ENCODE data around the gene MBNL1. TPM values are rescaled to one million over a fixed set of nuclear protein-coding genes. Genes with fewer than 3 reads are reported as not detected.
"Not testable (repeated sequence)": the region's sequence is repeated elsewhere in the genome, so short reads cannot be mapped to it uniquely, and the experiment has no call there.

The MBNL1 gene
- total RNA-seq, 1 donor, result 712 TPM

DNA sequence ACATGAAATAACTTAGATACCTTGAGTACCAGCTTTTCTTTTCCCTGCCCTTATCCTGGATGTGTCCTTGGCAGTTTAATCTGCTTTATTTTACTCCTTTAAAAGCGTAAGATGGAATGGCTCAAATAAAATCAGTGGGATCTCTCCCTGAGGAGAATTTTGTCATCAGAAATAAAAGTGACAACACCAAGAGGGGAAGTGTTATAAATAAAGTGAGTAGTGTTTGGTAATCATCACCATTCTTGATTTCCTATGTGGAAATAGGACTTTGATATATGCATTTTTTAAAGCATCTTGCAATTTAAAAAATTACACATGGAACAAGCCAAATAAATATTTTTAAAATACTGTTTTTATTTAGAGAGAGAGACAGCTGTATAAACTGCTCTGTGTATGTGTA is 76.5 kb downstream of the MBNL1 start:
- DNase-seq (ENCODE audit: low read depth in 2 of 3, low spot score in 2 of 3), result no peak

- no peak for DNase-seq (ENCODE audit: low read depth in 2 of 3, low spot score in 2 of 3)
Observed at GRCh38 chr3:152346058-152346457, 77.3 kb downstream of the MBNL1 start.

GRCh38 chr3:152346740-152347139 is 78.0 kb downstream of the MBNL1 start:
- no peak for DNase-seq (ENCODE audit: low read depth in 2 of 3, low spot score in 2 of 3)

- no peak for DNase-seq (ENCODE audit: low read depth in 2 of 3, low spot score in 2 of 3)
Observed at GRCh38 chr3:152348436-152349177, 79.9 kb downstream of the MBNL1 start.

DNA sequence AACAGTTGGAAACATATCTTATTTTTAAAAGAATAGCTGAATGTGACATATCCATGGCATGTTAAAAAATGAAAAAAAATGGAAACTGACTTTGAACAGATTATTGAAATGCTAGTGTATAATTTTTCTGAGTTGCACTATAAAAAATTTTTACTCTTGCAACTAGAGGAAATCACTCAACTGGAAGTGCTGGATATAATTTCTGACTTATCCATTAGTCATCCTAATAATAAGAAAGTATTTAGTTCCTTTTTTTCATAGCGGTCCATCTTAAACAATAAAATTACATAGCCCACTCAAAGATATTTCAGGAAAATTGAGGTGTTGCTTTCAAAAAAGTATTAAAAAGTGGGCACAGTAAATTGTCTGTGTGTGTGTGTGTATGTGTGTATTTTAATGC is 80.7 kb downstream of the MBNL1 start:
- no peak for DNase-seq (ENCODE audit: low read depth in 2 of 3, low spot score in 2 of 3)

DNA sequence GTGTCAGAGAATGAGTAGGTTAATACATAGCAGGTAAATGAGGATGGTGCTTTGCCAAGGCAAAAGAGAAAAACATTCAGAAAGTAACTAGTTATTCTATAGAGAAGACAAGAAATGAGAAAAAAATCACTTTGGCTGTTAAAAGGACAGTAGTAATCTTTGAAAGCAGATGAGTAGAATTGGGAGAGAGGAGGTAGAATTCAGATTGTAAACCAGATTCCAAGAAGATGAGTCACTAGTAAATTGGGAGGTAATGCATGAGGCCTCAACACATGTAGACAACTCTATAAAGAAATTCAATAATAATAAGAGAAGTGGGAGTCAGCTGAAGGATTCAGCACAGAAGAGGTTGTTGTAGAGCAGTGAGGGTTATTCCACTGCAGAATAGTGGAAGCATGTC is 81.4 kb downstream of the MBNL1 start:
- no peak for DNase-seq (ENCODE audit: low read depth in 2 of 3, low spot score in 2 of 3)

GRCh38 chr3:152350776-152351175 is 82.0 kb downstream of the MBNL1 start:
- DNase-seq (ENCODE audit: low read depth in 2 of 3, low spot score in 2 of 3), result no peak

DNA sequence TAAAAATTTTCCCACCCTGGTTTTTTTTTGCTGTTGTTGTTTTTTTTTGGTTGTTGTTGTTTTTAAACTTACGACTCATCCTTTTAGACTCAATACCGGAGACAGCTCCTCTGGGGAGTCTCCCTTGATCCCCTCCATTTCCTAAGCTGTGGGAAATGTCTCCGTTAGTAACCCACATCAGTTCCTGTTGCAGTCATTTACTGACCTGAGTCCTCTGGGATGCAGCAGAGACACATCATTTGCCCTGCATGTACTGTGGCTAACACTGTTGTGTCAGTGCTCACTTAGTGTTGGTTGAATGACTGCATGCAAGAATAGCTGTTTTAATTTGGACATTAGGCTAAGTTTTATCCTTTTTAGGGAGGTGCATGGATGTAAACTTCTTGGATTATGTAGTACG is 83.8 kb downstream of the MBNL1 start:
- DNase-seq (ENCODE audit: low read depth in 2 of 3, low spot score in 2 of 3), result no peak

GRCh38 chr3:152353578-152353977 is 84.8 kb downstream of the MBNL1 start:
- DNase-seq (ENCODE audit: low read depth in 2 of 3, low spot score in 2 of 3), result no peak

DNA sequence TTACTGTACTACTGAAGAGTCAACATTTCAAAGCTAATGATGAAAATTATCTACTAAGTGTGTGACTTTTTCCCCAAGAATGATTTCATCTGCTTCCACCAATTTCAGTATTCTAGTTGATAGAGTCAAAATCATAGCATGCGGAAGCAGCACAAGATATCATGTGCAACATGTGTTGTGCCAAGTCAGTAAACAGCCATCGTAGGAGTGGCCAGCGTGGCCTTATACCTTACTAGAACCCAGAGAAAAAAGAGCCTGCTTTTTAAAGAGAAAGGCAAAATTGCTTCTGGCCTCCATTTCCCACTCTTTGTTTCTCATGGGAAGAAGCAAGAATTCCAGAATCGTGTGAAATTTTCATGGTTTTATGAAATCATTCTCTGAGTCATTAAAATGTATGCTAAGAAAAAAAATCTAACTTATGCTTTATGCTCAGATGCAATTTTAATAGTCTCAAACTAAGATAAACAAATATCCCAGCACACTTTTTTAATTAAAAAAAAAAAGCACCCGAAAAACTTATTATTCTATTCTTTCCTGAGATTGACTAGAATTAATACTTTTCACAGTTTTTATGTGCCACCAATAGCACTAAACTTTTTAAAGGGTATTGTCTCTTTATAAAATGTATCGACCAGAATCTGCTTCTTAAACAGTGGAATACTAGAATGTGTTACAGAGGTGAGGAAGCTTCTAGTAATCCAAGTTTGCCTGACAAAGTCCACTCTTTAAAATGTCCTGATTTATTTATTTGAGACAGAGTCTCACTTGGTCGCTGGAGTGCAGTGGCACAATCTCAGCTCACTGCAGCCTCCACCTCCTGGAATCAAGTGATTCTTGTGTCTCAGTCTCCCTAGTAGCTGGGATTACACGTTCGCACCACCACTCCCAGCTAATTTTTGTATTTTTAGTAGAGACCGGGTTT is 87.3 kb downstream of the MBNL1 start:
- no peak for DNase-seq (ENCODE audit: low read depth in 2 of 3, low spot score in 2 of 3)

DNA sequence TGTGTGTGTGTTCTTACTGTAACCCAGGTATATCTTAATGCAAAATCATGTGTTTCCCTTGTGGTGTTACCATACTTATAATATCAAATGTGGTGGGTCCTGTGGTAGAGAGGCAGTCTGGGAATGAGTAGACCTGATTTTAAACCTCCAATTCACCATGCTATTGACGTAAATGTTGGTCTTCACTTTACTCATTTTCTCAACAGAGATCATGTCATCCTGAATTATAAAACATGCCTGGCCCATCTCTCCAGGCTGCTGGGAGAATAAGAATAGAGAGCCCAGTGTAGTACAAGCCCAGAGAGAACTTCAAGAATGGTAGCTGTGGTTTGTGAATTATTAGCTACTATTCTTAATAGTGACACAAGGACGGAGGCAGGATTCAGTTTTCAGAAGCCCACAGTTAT is 88.1 kb downstream of the MBNL1 start:
- no peak for DNase-seq (ENCODE audit: low read depth in 2 of 3, low spot score in 2 of 3)

GRCh38 chr3:152357587-152357986 is 88.9 kb downstream of the MBNL1 start:
- no peak for DNase-seq (ENCODE audit: low read depth in 2 of 3, low spot score in 2 of 3)

DNA sequence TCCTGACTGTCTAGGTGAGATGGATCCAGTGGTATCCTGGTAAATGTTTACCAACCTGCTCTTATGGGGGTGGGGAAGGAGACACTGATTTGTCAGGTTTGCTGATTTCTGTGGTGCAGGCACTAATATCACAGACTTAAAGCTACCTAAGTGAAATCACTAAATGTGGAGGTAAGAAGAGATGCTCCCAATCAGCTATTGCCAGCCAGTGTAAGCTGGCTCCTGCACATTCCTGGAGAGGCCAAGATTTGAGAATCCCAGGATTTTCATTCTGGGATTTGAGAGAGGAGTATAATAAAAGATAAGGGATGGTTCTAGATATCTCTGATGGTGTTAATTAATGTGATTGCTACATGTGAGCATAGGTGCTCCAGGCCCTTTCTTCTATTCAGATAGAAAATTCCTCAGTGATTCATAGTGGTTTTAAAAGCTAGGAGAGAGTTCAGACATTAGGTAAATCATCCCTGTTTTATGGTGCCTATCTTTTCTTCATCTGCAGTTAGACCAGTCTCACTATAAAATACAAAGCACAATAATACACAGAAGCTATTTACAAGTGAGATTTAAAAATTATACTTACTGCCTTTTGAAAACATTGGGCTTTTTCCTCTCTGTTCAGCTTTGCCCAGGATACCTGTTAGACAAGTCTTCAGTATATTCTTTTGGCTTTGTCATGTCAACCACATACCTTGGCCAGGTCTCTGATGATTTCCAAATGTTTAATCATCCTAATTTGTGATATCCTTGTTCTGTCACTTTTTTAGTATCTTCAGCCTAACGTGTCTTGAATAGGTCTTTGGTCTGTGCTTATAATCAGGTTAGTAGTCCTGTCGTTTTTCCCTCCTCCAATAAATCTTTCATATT is 90.9 kb downstream of the MBNL1 start:
- no peak for DNase-seq (ENCODE audit: low read depth in 2 of 3, low spot score in 2 of 3)

GRCh38 chr3:152360302-152360701 is 91.6 kb downstream of the MBNL1 start:
- no peak for DNase-seq (ENCODE audit: low read depth in 2 of 3, low spot score in 2 of 3)

DNA sequence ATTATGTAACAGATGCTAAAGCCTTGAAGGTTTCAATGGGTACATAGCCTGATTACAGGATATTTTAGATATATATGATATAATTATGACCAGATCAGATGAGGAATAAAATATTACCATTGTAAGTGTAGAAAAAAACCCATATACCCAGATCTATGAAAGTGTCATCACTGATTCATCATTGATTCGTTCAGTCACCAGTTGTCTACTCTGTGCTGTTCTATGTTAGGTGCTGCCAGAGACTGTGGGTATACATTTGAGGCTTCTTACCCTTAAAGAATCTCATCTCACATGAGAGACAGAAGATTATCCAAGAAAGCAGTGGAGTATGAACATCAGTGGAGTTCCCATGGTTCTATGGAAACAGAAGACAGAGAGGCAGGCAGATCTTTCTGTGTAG is 92.2 kb downstream of the MBNL1 start:
- no peak for DNase-seq (ENCODE audit: low read depth in 2 of 3, low spot score in 2 of 3)

- no peak for DNase-seq (ENCODE audit: low read depth in 2 of 3, low spot score in 2 of 3)
Observed at GRCh38 chr3:152362086-152362485, 93.4 kb downstream of the MBNL1 start.

DNA sequence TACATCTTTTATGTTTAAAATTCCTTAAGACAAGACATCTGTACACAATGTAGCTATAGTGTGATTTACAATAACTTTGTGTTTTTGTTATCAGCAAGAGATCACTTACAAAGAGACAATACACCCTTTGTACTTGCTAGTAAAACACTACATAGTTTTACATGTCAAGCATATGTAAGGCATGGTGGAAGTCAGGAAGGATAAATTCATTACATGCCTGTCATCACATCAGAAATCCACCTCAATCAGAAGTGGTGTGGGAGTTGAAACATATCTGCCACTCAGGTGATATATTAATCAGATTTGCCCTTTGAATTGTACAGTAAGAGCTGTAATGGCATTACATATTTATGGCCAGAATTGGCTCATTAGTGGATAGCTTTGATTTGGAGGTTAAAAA is 95.5 kb downstream of the MBNL1 start:
- no peak for DNase-seq (ENCODE audit: low read depth in 2 of 3, low spot score in 2 of 3)

- DNase-seq (ENCODE audit: low read depth in 2 of 3, low spot score in 2 of 3), result no peak
Observed at GRCh38 chr3:152365126-152365525, 96.4 kb downstream of the MBNL1 start.

DNA sequence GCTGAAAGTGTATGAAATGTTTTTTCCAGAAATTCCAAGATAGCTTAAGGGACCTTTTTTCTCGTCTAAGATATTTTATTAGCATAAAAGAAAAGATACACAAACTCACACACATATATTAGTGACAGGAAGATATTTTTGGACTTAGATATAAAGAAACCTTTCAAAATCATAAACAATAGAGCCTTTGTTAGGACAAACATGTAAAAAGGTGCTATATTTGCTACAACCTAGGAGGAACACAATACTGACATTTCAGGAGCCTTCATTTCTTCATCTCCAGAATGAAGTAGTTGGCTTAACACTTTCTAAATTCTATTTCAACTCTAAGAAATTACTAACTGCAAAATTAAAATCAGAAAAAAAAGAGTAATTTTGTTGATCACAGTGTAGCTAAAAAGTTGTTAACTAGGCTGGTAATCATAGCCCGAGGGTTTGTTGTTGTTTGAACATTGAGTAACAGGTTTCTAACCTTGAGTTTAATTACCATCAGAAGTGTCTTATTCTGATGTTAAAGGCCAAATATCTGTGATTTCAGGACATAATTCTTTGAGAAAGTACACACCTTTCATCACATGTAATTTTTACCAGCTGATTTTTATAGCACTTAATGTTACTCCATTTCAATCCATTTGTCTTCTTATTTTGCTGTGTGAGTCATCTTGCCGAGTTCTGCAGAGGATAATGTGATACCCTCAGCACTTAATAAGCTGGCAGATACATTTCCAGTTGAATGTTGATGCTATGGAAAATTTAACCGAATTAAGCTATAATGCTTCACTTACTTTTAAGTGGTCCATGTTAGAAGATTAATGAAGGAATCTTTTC is 97.3 kb downstream of the MBNL1 start:
- no peak for DNase-seq (ENCODE audit: low read depth in 2 of 3, low spot score in 2 of 3)

- DNase-seq (ENCODE audit: low read depth in 2 of 3, low spot score in 2 of 3), result not testable (repeated sequence)
Observed at GRCh38 chr3:152367192-152367591, 98.5 kb downstream of the MBNL1 start.
